GM18907 (cell line): Measurements from ENCODE around the gene XIST.
"Not testable (repeated sequence)": the region's sequence is repeated elsewhere in the genome, so short reads cannot be mapped to it uniquely, and the experiment has no call there.

Source experiments
- ATAC-seq: cut with Tn5 transposase; IDR thresholded peaks from one replicate; pipeline ENCODE4 v1.9.1; 2021; ENCODE audit warnings: mild to moderate bottlenecking, moderate library complexity; ENCODE audit not compliant: unreplicated experiment

The XIST gene

GRCh38 chrX:73817393-73818199, 34.9 kb downstream of the XIST start:
- ATAC-seq: no peak

GRCh38 chrX:73812256-73812655, 40.3 kb downstream of the XIST start:
- ATAC-seq: no peak

DNA sequence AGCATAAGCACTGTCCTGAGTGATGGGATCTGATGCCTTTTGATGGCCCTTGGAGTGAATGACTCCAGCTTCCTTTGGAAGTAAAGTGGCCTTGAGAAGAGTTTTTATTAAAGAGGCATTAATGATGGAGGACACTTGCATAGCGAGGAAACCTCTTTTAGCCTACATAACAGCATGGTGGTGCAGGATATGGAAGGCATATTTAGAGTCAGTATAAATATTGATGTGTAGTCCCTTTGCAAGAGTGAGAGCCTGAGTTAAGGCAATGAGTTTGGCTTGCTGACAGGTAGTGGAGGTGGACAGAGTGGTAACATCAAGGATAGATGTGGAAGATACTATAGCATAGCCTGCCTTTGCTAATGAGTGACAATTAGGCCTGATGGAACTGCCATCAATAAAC, 48.4 kb downstream of the XIST start:
- ATAC-seq: not testable (repeated sequence)

- ATAC-seq: no peak
Measured at GRCh38 chrX:73799888-73800287, 52.6 kb downstream of the XIST start.

DNA sequence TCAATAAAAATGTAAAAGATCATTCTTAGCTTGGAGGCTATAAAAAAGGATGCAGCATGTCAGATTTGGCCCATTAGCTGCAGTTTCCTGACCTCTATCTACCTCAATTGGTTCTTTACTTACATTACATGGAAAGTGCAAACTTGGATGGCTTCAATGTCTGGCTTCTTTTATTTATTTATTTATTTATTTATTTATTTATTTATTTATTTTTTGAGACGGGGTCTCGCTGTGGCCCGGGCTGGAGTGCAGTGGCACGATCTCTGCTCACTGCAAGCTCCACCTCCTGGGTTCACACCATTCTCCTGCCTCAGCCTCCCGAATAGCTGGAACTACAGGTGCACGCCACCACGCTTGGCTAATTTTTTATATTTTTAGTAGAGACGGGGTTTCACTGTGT, 60.0 kb downstream of the XIST start:
- not testable (repeated sequence) for ATAC-seq

DNA sequence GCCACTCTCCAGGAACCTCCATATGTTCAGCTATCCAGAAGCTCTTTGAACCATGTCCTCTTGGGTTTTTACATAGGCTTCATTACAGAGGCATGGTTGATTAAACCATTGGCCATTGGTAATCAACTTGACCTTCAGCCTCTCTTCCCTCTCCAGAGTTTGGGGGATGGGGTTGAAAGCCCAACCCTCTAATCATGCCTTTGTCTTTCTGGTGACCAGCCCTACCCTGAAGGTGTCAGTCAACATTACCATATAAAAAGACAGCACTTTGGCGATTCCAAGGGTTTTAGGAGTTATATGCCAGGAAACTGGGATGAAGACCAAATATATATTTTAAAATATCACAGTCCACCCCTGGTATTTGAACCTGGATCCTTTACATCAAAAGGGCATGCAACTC, 67.0 kb downstream of the XIST start:
- no peak for ATAC-seq
